Astrocyte of the spinal cord (primary cell): ENCODE data around the gene ZNF627.

ENCODE experiments used
- DNase-seq: peaks from one replicate; pipeline ENCODE4 v3.0.0; 2011; ENCODE audit warnings: low read depth, low spot score
- H3K4me3 ChIP-seq: 2 replicates; pipeline ENCODE4 v1.5.1; 2011; ENCODE audit warnings: low read depth, mild to moderate bottlenecking, low read length, moderate library complexity
- in situ Hi-C: cut with HindIII; loops from 2 replicates; pipeline ENCODE4 v1.10.0; 2017; ENCODE audit warnings: low sequenced_read_pairs
- TF ChIP-seq, protein P1 (sequence below): IDR thresholded peaks from 2 replicates; pipeline ENCODE4 v1.5.1; 2012; ENCODE audit warnings: low read depth, mild to moderate bottlenecking, low read length, inconsistent platforms

ZNF627 gene

GRCh38 chr19:11662278-11662677 lies 65.0 kb downstream of the ZNF627 start:
- DNase-seq = no peak
- TF ChIP-seq, protein P1, sequence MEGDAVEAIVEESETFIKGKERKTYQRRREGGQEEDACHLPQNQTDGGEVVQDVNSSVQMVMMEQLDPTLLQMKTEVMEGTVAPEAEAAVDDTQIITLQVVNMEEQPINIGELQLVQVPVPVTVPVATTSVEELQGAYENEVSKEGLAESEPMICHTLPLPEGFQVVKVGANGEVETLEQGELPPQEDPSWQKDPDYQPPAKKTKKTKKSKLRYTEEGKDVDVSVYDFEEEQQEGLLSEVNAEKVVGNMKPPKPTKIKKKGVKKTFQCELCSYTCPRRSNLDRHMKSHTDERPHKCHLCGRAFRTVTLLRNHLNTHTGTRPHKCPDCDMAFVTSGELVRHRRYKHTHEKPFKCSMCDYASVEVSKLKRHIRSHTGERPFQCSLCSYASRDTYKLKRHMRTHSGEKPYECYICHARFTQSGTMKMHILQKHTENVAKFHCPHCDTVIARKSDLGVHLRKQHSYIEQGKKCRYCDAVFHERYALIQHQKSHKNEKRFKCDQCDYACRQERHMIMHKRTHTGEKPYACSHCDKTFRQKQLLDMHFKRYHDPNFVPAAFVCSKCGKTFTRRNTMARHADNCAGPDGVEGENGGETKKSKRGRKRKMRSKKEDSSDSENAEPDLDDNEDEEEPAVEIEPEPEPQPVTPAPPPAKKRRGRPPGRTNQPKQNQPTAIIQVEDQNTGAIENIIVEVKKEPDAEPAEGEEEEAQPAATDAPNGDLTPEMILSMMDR = no peak
- in situ Hi-C loops = no loop called here
- H3K4me3 ChIP-seq = no peak overlapping the region

GRCh38 chr19:11663181-11663591 lies 65.9 kb downstream of the ZNF627 start:
- DNase-seq = no peak
- no peak overlapping the region for H3K4me3 ChIP-seq
- TF ChIP-seq, protein P1 = no peak
- in situ Hi-C loops = no loop called here
